ENCODE data around the gene TPM3. TPM values are rescaled to one million over a fixed set of nuclear protein-coding genes. Genes with fewer than 3 reads are reported as not detected.

TPM3 gene
- total RNA-seq, 1 experiment from 2014 or later, result 625 TPM

DNA sequence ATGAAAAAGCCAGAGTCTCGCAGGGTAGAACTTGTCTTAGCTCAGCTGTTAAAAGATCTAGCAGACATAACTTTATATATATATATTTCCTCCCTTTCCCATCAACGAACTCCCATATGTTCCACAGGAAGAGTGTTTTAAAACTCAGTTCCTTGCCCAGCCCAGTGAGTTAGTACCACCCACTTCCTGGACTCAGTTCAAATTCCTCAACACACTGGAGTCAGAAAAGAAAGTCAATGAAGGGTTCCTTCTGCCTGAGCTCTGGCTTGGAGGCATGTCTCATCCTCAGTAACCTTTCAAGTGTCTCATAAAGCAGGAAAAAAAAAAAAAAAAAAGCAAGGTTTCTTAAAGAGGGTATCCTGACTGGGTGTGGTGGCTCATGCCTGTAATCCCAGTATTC is 15.6 kb downstream of the TPM3 start:
- peak; percentile 69 for DNase-seq (ENCODE audit: unreplicated experiment)
- BruUV-seq (replicated peaks), result no TSS peak
- ChIA-PET CTCF (interaction anchor here (0.5 to 1.7 kb wide), 5 partner anchors 9 to 677 kb away, joined by 3 to 6 read pairs (median 4); partner anchors contain the start of gene HAX1), POLR2A (interaction anchor here (1.0 to 8.6 kb wide), 3 partner anchors 8 to 183 kb away, joined by 4 to 140 read pairs (median 5); partner anchors contain the start of gene UBAP2L)
- Mint-ChIP-seq H3K27ac (ENCODE audit: low read depth, unreplicated experiment) (no peak overlapping the region), H3K36me3 (ENCODE audit: insufficient read depth, unreplicated experiment) (peaks cover 62% of the 10 kb centered on the region), H3K4me1 (ENCODE audit: insufficient read depth, unreplicated experiment) (peaks cover 60% of the 10 kb centered on the region), H3K4me3 (ENCODE audit: unreplicated experiment) (no peak overlapping the region), H3K9me3 (ENCODE audit: unreplicated experiment) (no peaks in the 10 kb centered on the region), H3K27me3 (ENCODE audit: insufficient read depth, unreplicated experiment) (no peaks in the 10 kb centered on the region)
- TF ChIP-seq, protein P1, sequence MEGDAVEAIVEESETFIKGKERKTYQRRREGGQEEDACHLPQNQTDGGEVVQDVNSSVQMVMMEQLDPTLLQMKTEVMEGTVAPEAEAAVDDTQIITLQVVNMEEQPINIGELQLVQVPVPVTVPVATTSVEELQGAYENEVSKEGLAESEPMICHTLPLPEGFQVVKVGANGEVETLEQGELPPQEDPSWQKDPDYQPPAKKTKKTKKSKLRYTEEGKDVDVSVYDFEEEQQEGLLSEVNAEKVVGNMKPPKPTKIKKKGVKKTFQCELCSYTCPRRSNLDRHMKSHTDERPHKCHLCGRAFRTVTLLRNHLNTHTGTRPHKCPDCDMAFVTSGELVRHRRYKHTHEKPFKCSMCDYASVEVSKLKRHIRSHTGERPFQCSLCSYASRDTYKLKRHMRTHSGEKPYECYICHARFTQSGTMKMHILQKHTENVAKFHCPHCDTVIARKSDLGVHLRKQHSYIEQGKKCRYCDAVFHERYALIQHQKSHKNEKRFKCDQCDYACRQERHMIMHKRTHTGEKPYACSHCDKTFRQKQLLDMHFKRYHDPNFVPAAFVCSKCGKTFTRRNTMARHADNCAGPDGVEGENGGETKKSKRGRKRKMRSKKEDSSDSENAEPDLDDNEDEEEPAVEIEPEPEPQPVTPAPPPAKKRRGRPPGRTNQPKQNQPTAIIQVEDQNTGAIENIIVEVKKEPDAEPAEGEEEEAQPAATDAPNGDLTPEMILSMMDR (IDR thresholded peaks at IDR 0.05; ENCODE audit: unreplicated experiment), result no peak
- intact Hi-C loops (cut with micrococcal nuclease), result no loop called here

DNA sequence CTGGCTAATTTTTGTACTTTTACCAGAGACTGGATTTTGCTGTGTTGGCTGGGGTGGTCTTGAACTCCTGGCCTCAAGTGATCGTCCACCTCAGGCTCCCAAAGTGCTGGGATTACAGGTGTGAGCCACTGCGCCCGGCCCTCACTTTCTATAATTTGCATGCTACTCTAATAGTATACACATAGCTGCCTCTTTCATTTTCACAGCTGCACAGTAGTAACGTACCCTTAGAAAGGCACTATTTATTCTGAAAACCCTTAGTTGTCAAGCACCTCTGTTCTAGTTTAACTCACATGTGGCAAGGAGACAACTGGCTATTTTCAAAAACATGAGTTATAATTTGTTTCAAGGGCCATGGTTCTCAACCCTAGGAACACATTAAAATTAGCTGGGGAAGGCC is 17.2 kb downstream of the TPM3 start:
- Mint-ChIP-seq H3K36me3 (ENCODE audit: insufficient read depth, unreplicated experiment) (peaks cover 69% of the 10 kb centered on the region), H3K4me1 (ENCODE audit: insufficient read depth, unreplicated experiment) (peaks cover 55% of the 10 kb centered on the region), H3K4me3 (ENCODE audit: unreplicated experiment) (no peak overlapping the region), H3K27me3 (ENCODE audit: insufficient read depth, unreplicated experiment) (no peaks in the 10 kb centered on the region), H3K9me3 (ENCODE audit: unreplicated experiment) (no peaks in the 10 kb centered on the region), H3K27ac (ENCODE audit: low read depth, unreplicated experiment) (peak overlapping the region; percentile 12)
- TF ChIP-seq, protein P1 (IDR thresholded peaks at IDR 0.05; ENCODE audit: unreplicated experiment), result no peak
- BruUV-seq (replicated peaks), result no TSS peak
- POLR2A ChIA-PET, result interaction anchor here (1.6 to 8.6 kb wide), 2 partner anchors 15 to 46 kb away, joined by 4 to 140 read pairs; partner anchors contain the start of gene UBAP2L
- CTCF ChIA-PET, result interaction anchor here (0.7 to 1.7 kb wide), 5 partner anchors 11 to 97 kb away, joined by 3 to 6 read pairs (median 3); partner anchors contain the start of gene HAX1
- intact Hi-C loops (cut with micrococcal nuclease), result no loop called here
- DNase-seq (ENCODE audit: unreplicated experiment), result no peak

DNA sequence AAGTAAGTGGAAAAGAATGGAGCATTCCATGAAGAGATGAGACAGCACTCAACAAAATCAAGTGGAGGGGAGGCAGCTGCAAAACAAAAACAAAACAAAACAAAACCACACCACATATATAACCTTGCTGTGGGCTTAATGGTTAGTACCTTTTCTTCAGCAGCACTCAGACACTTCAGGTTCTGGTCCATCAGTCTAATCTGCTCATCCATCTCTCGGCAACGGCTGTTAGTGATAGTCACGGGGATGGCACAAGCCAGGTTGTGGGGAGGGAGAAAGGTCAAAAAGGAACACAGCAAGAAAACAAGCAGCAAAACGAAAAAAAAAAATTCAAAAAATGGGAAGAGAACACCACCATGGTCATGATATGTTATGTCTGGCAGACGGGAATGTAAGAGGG is 20.0 kb downstream of the TPM3 start:
- BruUV-seq (replicated peaks), result no TSS peak
- H3K4me1 Mint-ChIP-seq (ENCODE audit: insufficient read depth, unreplicated experiment), result peaks cover 27% of the 10 kb centered on the region
- ChIA-PET POLR2A (no interaction called here), CTCF (interaction anchor here (2.0 kb wide), 1 partner anchor 9 kb away, joined by 7 read pairs; no protein-coding TSS in a partner anchor)
- intact Hi-C loops (cut with micrococcal nuclease), result no loop called here
- H3K27me3 Mint-ChIP-seq (ENCODE audit: insufficient read depth, unreplicated experiment), result no peaks in the 10 kb centered on the region
- no peak overlapping the region for H3K4me3 Mint-ChIP-seq (ENCODE audit: unreplicated experiment)
- no peaks in the 10 kb centered on the region for H3K9me3 Mint-ChIP-seq (ENCODE audit: unreplicated experiment)
- no peak for DNase-seq (ENCODE audit: unreplicated experiment)
- H3K27ac Mint-ChIP-seq (ENCODE audit: low read depth, unreplicated experiment), result peak overlapping the region; percentile 57
- TF ChIP-seq, protein P1 (IDR thresholded peaks at IDR 0.05; ENCODE audit: unreplicated experiment), result no peak
- H3K36me3 Mint-ChIP-seq (ENCODE audit: insufficient read depth, unreplicated experiment), result peaks cover 93% of the 10 kb centered on the region

DNA sequence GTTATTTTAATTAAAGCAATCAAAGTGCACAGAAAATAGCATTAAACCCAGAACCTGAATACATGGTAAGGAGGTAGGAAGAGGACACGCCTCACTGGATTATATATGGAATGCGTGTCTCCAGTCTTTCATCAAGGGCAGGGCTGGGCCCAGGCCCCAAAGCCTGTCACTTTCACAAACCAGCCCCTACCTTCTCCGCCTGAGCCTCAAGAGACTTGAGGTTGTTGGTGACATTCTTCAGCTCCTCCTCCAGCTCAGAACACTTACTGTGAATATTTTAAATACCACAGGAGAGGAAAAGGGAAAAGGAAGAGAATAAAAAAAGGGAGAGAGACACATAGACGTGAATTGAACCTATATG is 20.7 kb downstream of the TPM3 start:
- no peaks in the 10 kb centered on the region for H3K27me3 Mint-ChIP-seq (ENCODE audit: insufficient read depth, unreplicated experiment)
- H3K4me3 Mint-ChIP-seq (ENCODE audit: unreplicated experiment), result no peak overlapping the region
- peak overlapping the region; percentile 57 for H3K27ac Mint-ChIP-seq (ENCODE audit: low read depth, unreplicated experiment)
- TF ChIP-seq, protein P1 (IDR thresholded peaks at IDR 0.05; ENCODE audit: unreplicated experiment), result no peak
- no peaks in the 10 kb centered on the region for H3K9me3 Mint-ChIP-seq (ENCODE audit: unreplicated experiment)
- CTCF ChIA-PET, result interaction anchor here (2.0 kb wide), 1 partner anchor 10 kb away, joined by 7 read pairs; no protein-coding TSS in a partner anchor
- H3K36me3 Mint-ChIP-seq (ENCODE audit: insufficient read depth, unreplicated experiment), result peaks cover 99% of the 10 kb centered on the region
- no TSS peak for BruUV-seq (replicated peaks)
- POLR2A ChIA-PET, result interaction anchor here (0.6 to 1.3 kb wide), 2 partner anchors 11 to 161 kb away, joined by 4 to 7 read pairs; no protein-coding TSS in a partner anchor
- H3K4me1 Mint-ChIP-seq (ENCODE audit: insufficient read depth, unreplicated experiment), result peaks cover 21% of the 10 kb centered on the region
- intact Hi-C loops (cut with micrococcal nuclease), result no loop called here
- no peak for DNase-seq (ENCODE audit: unreplicated experiment)
